ENCODE measurements around the gene FAM186B. TPM values are rescaled to one million over a fixed set of nuclear protein-coding genes. Genes with fewer than 3 reads are reported as not detected.

FAM186B gene
- total RNA-seq, 1 experiment from 2014 or later = 0.18 TPM

- no peaks in the 10 kb centered on the region for H3K27me3 ChIP-seq (replicated peaks)
- no peak for DNase-seq (ENCODE audit: low read depth in 1 of 2, low spot score in 2 of 2)
- no peak overlapping the region for H3K27ac ChIP-seq
- peaks cover 61% of the 10 kb centered on the region for H3K36me3 ChIP-seq
- peaks cover 22% of the 10 kb centered on the region for H3K4me1 ChIP-seq (replicated peaks)
- no peak overlapping the region for H3K4me3 ChIP-seq
- no peaks in the 10 kb centered on the region for H3K9me3 ChIP-seq (replicated peaks)
Measured at GRCh38 chr12:49643961-49644619, 38.7 kb upstream of the FAM186B start.

- no peak for DNase-seq (ENCODE audit: low read depth in 1 of 2, low spot score in 2 of 2)
- Histone ChIP-seq H3K9me3 (replicated peaks) (no peaks in the 10 kb centered on the region), H3K4me1 (replicated peaks) (peaks cover 15% of the 10 kb centered on the region), H3K36me3 (peaks cover 52% of the 10 kb centered on the region), H3K27ac (no peak overlapping the region), H3K27me3 (replicated peaks) (no peaks in the 10 kb centered on the region), H3K4me3 (no peak overlapping the region)
Measured at GRCh38 chr12:49643135-49643534, 37.7 kb upstream of the FAM186B start.

- Histone ChIP-seq H3K4me3 (no peak overlapping the region), H3K4me1 (replicated peaks) (peaks cover 8% of the 10 kb centered on the region), H3K27ac (no peak overlapping the region), H3K27me3 (replicated peaks) (no peaks in the 10 kb centered on the region), H3K9me3 (replicated peaks) (no peaks in the 10 kb centered on the region), H3K36me3 (peaks cover 48% of the 10 kb centered on the region)
- no peak for DNase-seq (ENCODE audit: low read depth in 1 of 2, low spot score in 2 of 2)
Measured at GRCh38 chr12:49642370-49642802, 36.9 kb upstream of the FAM186B start.

- no peak for DNase-seq (ENCODE audit: low read depth in 1 of 2, low spot score in 2 of 2)
- H3K27ac ChIP-seq = no peak overlapping the region
- no peak overlapping the region for H3K4me3 ChIP-seq
- H3K36me3 ChIP-seq = peaks cover 42% of the 10 kb centered on the region
- H3K27me3 ChIP-seq (replicated peaks) = no peaks in the 10 kb centered on the region
- H3K4me1 ChIP-seq (replicated peaks) = peaks cover 7% of the 10 kb centered on the region
- H3K9me3 ChIP-seq (replicated peaks) = no peaks in the 10 kb centered on the region
Measured at GRCh38 chr12:49641748-49642369, 36.4 kb upstream of the FAM186B start.

GRCh38 chr12:49636979-49637755 is 31.7 kb upstream of the FAM186B start:
- Histone ChIP-seq H3K27ac (no peak overlapping the region), H3K9me3 (replicated peaks) (no peaks in the 10 kb centered on the region), H3K4me1 (replicated peaks) (peaks cover 7% of the 10 kb centered on the region; the same call in 1 of the 2 replicates)

GRCh38 chr12:49636574-49636973 is 31.1 kb upstream of the FAM186B start:
- H3K4me1 ChIP-seq (replicated peaks) = peaks cover 7% of the 10 kb centered on the region; the same call in 1 of the 2 replicates
- H3K27ac ChIP-seq = no peak overlapping the region
- no peak overlapping the region for H3K4me3 ChIP-seq

More at GRCh38 chr12:49636979-49637755, 31.7 kb upstream of the FAM186B start:
- H3K4me3 ChIP-seq = no peak overlapping the region
- DNase-seq (ENCODE audit: low read depth in 1 of 2, low spot score in 2 of 2) = peak; percentile 40 to 61
- no peaks in the 10 kb centered on the region for H3K27me3 ChIP-seq (replicated peaks)
- H3K36me3 ChIP-seq = peaks cover 4% of the 10 kb centered on the region; the same call in 1 of the 2 replicates

GRCh38 chr12:49635656-49636055 is 30.2 kb upstream of the FAM186B start:
- H3K9me3 ChIP-seq (replicated peaks) = no peaks in the 10 kb centered on the region
- peaks cover 7% of the 10 kb centered on the region; the same call in 1 of the 2 replicates for H3K4me1 ChIP-seq (replicated peaks)
- H3K27me3 ChIP-seq (replicated peaks) = no peaks in the 10 kb centered on the region
- no peak for DNase-seq (ENCODE audit: low read depth in 1 of 2, low spot score in 2 of 2)
- no peak overlapping the region for H3K27ac ChIP-seq
- H3K4me3 ChIP-seq = no peak overlapping the region
- H3K36me3 ChIP-seq = peaks cover 2% of the 10 kb centered on the region; the same call in 1 of the 2 replicates

More at GRCh38 chr12:49636574-49636973, 31.1 kb upstream of the FAM186B start:
- H3K36me3 ChIP-seq = peaks cover 4% of the 10 kb centered on the region; the same call in 1 of the 2 replicates
- H3K27me3 ChIP-seq (replicated peaks) = no peaks in the 10 kb centered on the region
- no peak for DNase-seq (ENCODE audit: low read depth in 1 of 2, low spot score in 2 of 2)
- no peaks in the 10 kb centered on the region for H3K9me3 ChIP-seq (replicated peaks)

GRCh38 chr12:49635036-49635435 is 29.6 kb upstream of the FAM186B start:
- Histone ChIP-seq H3K36me3 (no peaks in the 10 kb centered on the region; the same call in 1 of the 2 replicates), H3K4me1 (replicated peaks) (peaks cover 7% of the 10 kb centered on the region; the same call in 1 of the 2 replicates), H3K27me3 (replicated peaks) (no peaks in the 10 kb centered on the region), H3K27ac (no peak overlapping the region), H3K9me3 (replicated peaks) (no peaks in the 10 kb centered on the region), H3K4me3 (no peak overlapping the region)
- DNase-seq (ENCODE audit: low read depth in 1 of 2, low spot score in 2 of 2) = no peak

GRCh38 chr12:49633703-49634345 is 28.4 kb upstream of the FAM186B start:
- no peak for DNase-seq (ENCODE audit: low read depth in 1 of 2, low spot score in 2 of 2)
- H3K9me3 ChIP-seq (replicated peaks) = no peaks in the 10 kb centered on the region
- H3K4me3 ChIP-seq = no peak overlapping the region
- H3K27ac ChIP-seq = no peak overlapping the region
- H3K36me3 ChIP-seq = no peaks in the 10 kb centered on the region; the same call in 1 of the 2 replicates
- no peaks in the 10 kb centered on the region for H3K27me3 ChIP-seq (replicated peaks)
- H3K4me1 ChIP-seq (replicated peaks) = peaks cover 7% of the 10 kb centered on the region; the same call in 1 of the 2 replicates

GRCh38 chr12:49632986-49633702 is 27.7 kb upstream of the FAM186B start:
- Histone ChIP-seq H3K4me3 (no peak overlapping the region), H3K27ac (no peak overlapping the region), H3K27me3 (replicated peaks) (no peaks in the 10 kb centered on the region), H3K9me3 (replicated peaks) (no peaks in the 10 kb centered on the region), H3K4me1 (replicated peaks) (peaks cover 9% of the 10 kb centered on the region), H3K36me3 (no peaks in the 10 kb centered on the region; the same call in 1 of the 2 replicates)
- DNase-seq (ENCODE audit: low read depth in 1 of 2, low spot score in 2 of 2) = no peak

GRCh38 chr12:49632401-49632800 is 27.0 kb upstream of the FAM186B start:
- Histone ChIP-seq H3K36me3 (no peaks in the 10 kb centered on the region; the same call in 1 of the 2 replicates), H3K4me1 (replicated peaks) (peaks cover 16% of the 10 kb centered on the region), H3K9me3 (replicated peaks) (no peaks in the 10 kb centered on the region), H3K27me3 (replicated peaks) (no peaks in the 10 kb centered on the region), H3K27ac (no peak overlapping the region), H3K4me3 (no peak overlapping the region)
- no peak for DNase-seq (ENCODE audit: low read depth in 1 of 2, low spot score in 2 of 2)

GRCh38 chr12:49631336-49631907 is 26.0 kb upstream of the FAM186B start:
- Histone ChIP-seq H3K27me3 (replicated peaks) (no peaks in the 10 kb centered on the region), H3K4me1 (replicated peaks) (peaks cover 10% of the 10 kb centered on the region), H3K36me3 (no peaks in the 10 kb centered on the region), H3K9me3 (replicated peaks) (no peaks in the 10 kb centered on the region), H3K4me3 (no peak overlapping the region), H3K27ac (no peak overlapping the region)
- no peak for DNase-seq (ENCODE audit: low read depth in 1 of 2, low spot score in 2 of 2)
